H1 (cell line): ENCODE results near the gene TLK1. TPM values are rescaled to one million over a fixed set of nuclear protein-coding genes. Genes with fewer than 3 reads are reported as not detected.

Source experiments
- ATF3 ChIP-seq: IDR thresholded peaks from 2 replicates; pipeline ENCODE4 v1.6.1; 2011; ENCODE audit warnings: low read depth, mild to moderate bottlenecking, low read length; ENCODE audit not compliant: insufficient read depth
- CHD7 ChIP-seq: fragments of 300-600 bp; sonication (generic); IDR thresholded peaks from 2 replicates; pipeline ENCODE4 v1.7.1; 2012; ENCODE audit warnings: low read length, moderate library complexity, mild to moderate bottlenecking, inconsistent platforms; ENCODE audit not compliant: insufficient replicate concordance
- CTBP2 ChIP-seq: IDR thresholded peaks from 2 replicates; pipeline ENCODE4 v1.7.0; 2011; ENCODE audit warnings: borderline replicate concordance, mild to moderate bottlenecking, moderate library complexity, mixed read lengths, low read length; ENCODE audit not compliant: insufficient read depth, insufficient read length
- KDM4A ChIP-seq: IDR thresholded peaks from one replicate; pipeline ENCODE4 v1.7.1; 2012; ENCODE audit warnings: low read depth, mild to moderate bottlenecking, moderate library complexity, low read length, inconsistent platforms; ENCODE audit not compliant: severe bottlenecking
- MAFK ChIP-seq: IDR thresholded peaks from 2 replicates; pipeline ENCODE4 v1.6.1; 2012; ENCODE audit warnings: low read depth, mild to moderate bottlenecking, improper control_type of control experiment, low read length
- RAD21 ChIP-seq, 2 experiments: IDR thresholded peaks in 1 of 2; conservative IDR thresholded peaks in 1 of 2; 2 replicates each; pipeline ENCODE4 v1.6.1; 2011; ENCODE audit warnings: low read depth in 2 of 2, low read length in 2 of 2, improper control_type of control experiment in 1 of 2, inconsistent platforms in 1 of 2, mild to moderate bottlenecking in 1 of 2, moderate library complexity in 1 of 2
- TBP ChIP-seq: IDR thresholded peaks from 2 replicates; pipeline ENCODE4 v1.6.1; 2011; ENCODE audit warnings: low read depth, low read length, improper control_type of control experiment
- polyA plus RNA-seq, 7 experiments: library from polyadenylated mRNA; depleted of rRNA in 3 of 7; stranded (reverse) in 5 of 7; unstranded in 2 of 7; fragments of >200 nt in 5 of 7; fragments of 200-250 nt in 2 of 7; gene quantifications; 1 replicate in 5 of 7; 2 replicates in 1 of 7; 4 replicates in 1 of 7; pipeline versions ENCODE4 v1.2.1 to v1.2.3, GENCODE V29; 2011 to 2013; ENCODE audit warnings: missing spikeins in 2 of 7, mixed read lengths in 2 of 7
- total RNA-seq: library from RNA; stranded (reverse); fragmentation: NEBNext Ultra II Directional; extraction: Animal tissue kit (Norgen Biotek cat#: 25700); gene quantifications from 2 replicates; pipeline ENCODE4 v1.2.1, GENCODE V29; 2021

Gene TLK1
- total and polyA plus RNA-seq, 2 of the 8 experiments (the other 6 are each of a cell fraction or from before 2014, with no cell fraction given) = 11.2 to 102 TPM

- no peak for TF ChIP-seq ATF3
- no peak for TF ChIP-seq CTBP2
- TF ChIP-seq MAFK = no peak
- TF ChIP-seq RAD21 (IDR thresholded peaks at IDR 0.05 in 1 of 2, conservative IDR thresholded peaks at IDR 0.05 in 1 of 2; ENCODE audit: low read depth in 2 of 2, low read length in 2 of 2) = no peak
- no peak for TF ChIP-seq TBP
- TF ChIP-seq KDM4A = no peak
- TF ChIP-seq CHD7 = no peak
These were observed 73.1 kb downstream of the TLK1 start (continued) for GRCh38 chr2:171087547-171087946.
